ENCODE data around the gene TPRG1L. TPM values are rescaled to one million over a fixed set of nuclear protein-coding genes. Genes with fewer than 3 reads are reported as not detected.

TPRG1L gene
- polyA plus RNA-seq, 3 donors = 22.8 to 49.7 (median 30.9) TPM

- no peak within 1 kb of the TSS for H3K27ac ChIP-seq (ENCODE audit: low read depth, low read length)
Measured at GRCh38 chr1:3651930-3652547, 27.2 kb downstream of the TPRG1L start, which contains the start of gene TP73. TSS of gene TP73 (plus strand) at chr1:3652516. CDS start at chr1:3682366, 29,850 bp downstream.

GRCh38 chr1:3652548-3653285 lies 27.9 kb downstream of the TPRG1L start:
- WGBS, 3 donors = 4 to 8% (median 4%) methylated on average over 49 to 68 of the region's 68 CpGs
- no peak overlapping the region for H3K27ac ChIP-seq (ENCODE audit: low read depth, low read length)

More at GRCh38 chr1:3651930-3652547, 27.2 kb downstream of the TPRG1L start, which contains the start of gene TP73:
- WGBS, 3 donors = 0 to 1% (median 1%) methylated on average over 54 to 80 of the region's 80 CpGs

- H3K27ac ChIP-seq (ENCODE audit: low read depth, low read length) = no peak overlapping the region
- WGBS, 3 donors = 32 to 40% (median 33%) methylated on average over 10 of the region's 10 CpGs
Measured at GRCh38 chr1:3653286-3653618, 28.4 kb downstream of the TPRG1L start.

- no peak overlapping the region for H3K27ac ChIP-seq (ENCODE audit: low read depth, low read length)
- WGBS, 3 donors = 84 to 90% (median 86%) methylated on average over 22 of the region's 22 CpGs
Measured at GRCh38 chr1:3654549-3655281, 29.9 kb downstream of the TPRG1L start.

- 80 to 89% (median 85%) methylated on average over 13 of the region's 13 CpGs for WGBS, 3 donors
Measured at GRCh38 chr1:3656450-3657095, 31.8 kb downstream of the TPRG1L start.

GRCh38 chr1:3657096-3657475 lies 32.3 kb downstream of the TPRG1L start:
- H3K27ac ChIP-seq (ENCODE audit: low read depth, low read length) = no peak overlapping the region
- WGBS, 3 donors = 69 to 73% (median 71%) methylated on average over 6 of the region's 6 CpGs

More at GRCh38 chr1:3656450-3657095, 31.8 kb downstream of the TPRG1L start:
- H3K27ac ChIP-seq (ENCODE audit: low read depth, low read length) = no peak overlapping the region

- WGBS, 3 donors = 74 to 83% (median 79%) methylated on average over 26 of the region's 26 CpGs
- no peak overlapping the region for H3K27ac ChIP-seq (ENCODE audit: low read depth, low read length)
Measured at GRCh38 chr1:3657578-3658230, 32.9 kb downstream of the TPRG1L start.

GRCh38 chr1:3658231-3658615 lies 33.4 kb downstream of the TPRG1L start:
- H3K27ac ChIP-seq (ENCODE audit: low read depth, low read length) = no peak overlapping the region
- WGBS, 3 donors = 46 to 73% (median 49%) methylated on average over 14 of the region's 14 CpGs

- no peak overlapping the region for H3K27ac ChIP-seq (ENCODE audit: low read depth, low read length)
- 77 to 92% (median 84%) methylated on average over 15 of the region's 15 CpGs for WGBS, 3 donors
Measured at GRCh38 chr1:3659093-3659492, 34.3 kb downstream of the TPRG1L start.

GRCh38 chr1:3660704-3661103 lies 35.9 kb downstream of the TPRG1L start:
- no peak overlapping the region for H3K27ac ChIP-seq (ENCODE audit: low read depth, low read length)
- 78 to 79% (median 79%) methylated on average over 2 of the region's 2 CpGs for WGBS, 3 donors

- H3K27ac ChIP-seq (ENCODE audit: low read depth, low read length) = no peak overlapping the region
- 94 to 96% (median 96%) methylated on average over 4 of the region's 4 CpGs for WGBS, 3 donors
Measured at GRCh38 chr1:3661631-3662030, 36.8 kb downstream of the TPRG1L start.

- WGBS, 3 donors = 84 to 87% (median 86%) methylated on average over 16 of the region's 16 CpGs
- H3K27ac ChIP-seq (ENCODE audit: low read depth, low read length) = no peak overlapping the region
Measured at GRCh38 chr1:3662080-3662671, 37.4 kb downstream of the TPRG1L start.

- H3K27ac ChIP-seq (ENCODE audit: low read depth, low read length) = no peak overlapping the region
- 68 to 83% (median 74%) methylated on average over 14 of the region's 14 CpGs for WGBS, 3 donors
Measured at GRCh38 chr1:3663999-3664699, 39.3 kb downstream of the TPRG1L start.

GRCh38 chr1:3664700-3665375 lies 40.0 kb downstream of the TPRG1L start:
- no peak overlapping the region for H3K27ac ChIP-seq (ENCODE audit: low read depth, low read length)
- 86 to 89% (median 87%) methylated on average over 14 of the region's 14 CpGs for whole genome bisulfite sequencing, 3 donors

- 69 to 74% (median 71%) methylated on average over 8 of the region's 8 CpGs for WGBS, 3 donors
- H3K27ac ChIP-seq (ENCODE audit: low read depth, low read length) = no peak overlapping the region
Measured at GRCh38 chr1:3668148-3668547, 43.3 kb downstream of the TPRG1L start.

- WGBS, 3 donors = 15 to 31% (median 29%) methylated on average over 28 to 30 of the region's 30 CpGs
- H3K27ac ChIP-seq (ENCODE audit: low read depth, low read length) = no peak overlapping the region
Measured at GRCh38 chr1:3668585-3669300, 43.9 kb downstream of the TPRG1L start.

Data from adipose tissue (tissue), 3 donors.